B cell (primary cell): ENCODE measurements around the gene TENT4A. TPM values are rescaled to one million over a fixed set of nuclear protein-coding genes. Genes with fewer than 3 reads are reported as not detected.

Experiments
- ATAC-seq: fragments of 200-7000 bp; cut with Tn5 transposase; one replicate; pipeline ENCODE4 v1.10.0; 2021; ENCODE audit warnings: low read depth, mild to moderate bottlenecking, moderate number of reproducible peaks, moderate library complexity
- CTCF ChIA-PET: fragments of 350-600 bp; sonication (Branson Sonifier 250); formaldehyde crosslinking; loops from one replicate; lab custom pipeline; 2021; ENCODE audit warnings: antibody characterized with exemption, inconsistent platforms; lab: Charles Lee
- POLR2A ChIA-PET: fragments of 350-600 bp; sonication (Branson Sonifier 250); formaldehyde crosslinking; loops from one replicate; lab custom pipeline; 2021; ENCODE audit warnings: antibody characterized with exemption; lab: Charles Lee
- DNase-seq: peaks from one replicate; pipeline ENCODE4 v3.0.0; 2013
- H2AFZ ChIP-seq: 2 replicates; pipeline ENCODE4 v1.6.1; 2012; ENCODE audit warnings: mild to moderate bottlenecking, low read depth, low read length; ENCODE audit not compliant: insufficient read depth, poor library complexity, severe bottlenecking
- H3K27ac ChIP-seq, 2 donors: 1 replicate in 1 of 2; 2 replicates in 1 of 2; pipeline ENCODE4 v1.5.1; 2012 to 2013; ENCODE audit warnings: low read length in 2 of 2, mild to moderate bottlenecking in 2 of 2, moderate library complexity in 1 of 2
- H3K27me3 ChIP-seq, 4 experiments: fragments of 200-600 bp in 1 of 4; sonication (generic) in 1 of 4; replicated peaks in 1 of 4; 1 replicate in 2 of 4; 2 replicates in 2 of 4; pipeline versions ENCODE4 v1.6.1 to v1.7.0; 2013 to 2016; ENCODE audit warnings: low read length in 3 of 4, mild to moderate bottlenecking in 2 of 4, mixed read lengths in 1 of 4, moderate library complexity in 1 of 4; ENCODE audit not compliant: insufficient read depth in 4 of 4, control insufficient read depth in 3 of 4; ENCODE audit errors: control extremely low read depth in 1 of 4
- H3K36me3 ChIP-seq, 2 experiments: replicated peaks in 1 of 2; 1 replicate in 1 of 2; 2 replicates in 1 of 2; pipeline versions ENCODE4 v1.6.1 to v1.7.1; 2013; ENCODE audit warnings: low read length in 1 of 2; ENCODE audit not compliant: insufficient read depth in 2 of 2, control insufficient read depth in 1 of 2; ENCODE audit errors: control extremely low read depth in 1 of 2, extremely low read depth in 1 of 2
- H3K4me1 ChIP-seq, 2 donors: fragments of 200-600 bp in 1 of 2; sonication (generic) in 1 of 2; 1 replicate in 1 of 2; 2 replicates in 1 of 2; pipeline versions ENCODE4 v1.5.1 to v1.6.1; 2013 to 2017; ENCODE audit warnings: low read length in 2 of 2; ENCODE audit not compliant: control insufficient read depth in 2 of 2, insufficient read depth in 2 of 2
- H3K4me2 ChIP-seq: replicated peaks from 2 replicates; pipeline ENCODE3; 2012; ENCODE audit warnings: mild to moderate bottlenecking, low read depth, low read length; ENCODE audit not compliant: poor library complexity, severe bottlenecking
- H3K4me3 ChIP-seq, 5 experiments: fragments of 200-600 bp in 1 of 5; sonication (generic) in 1 of 5; 1 replicate in 3 of 5; 2 replicates in 2 of 5; pipeline versions ENCODE4 v1.5.1 to v1.7.0; 2011 to 2016; ENCODE audit warnings: low read length in 4 of 5, mild to moderate bottlenecking in 4 of 5, low read depth in 2 of 5, control low read depth in 1 of 5, moderate library complexity in 1 of 5; ENCODE audit not compliant: insufficient read depth in 1 of 5; ENCODE audit errors: control extremely low read depth in 1 of 5, extremely low read depth in 1 of 5
- H3K79me2 ChIP-seq: fragments of 200-600 bp; sonication (generic); one replicate; pipeline ENCODE4 v1.6.0; 2016; ENCODE audit warnings: low read length; ENCODE audit not compliant: control insufficient read depth, insufficient read depth
- H3K9ac ChIP-seq: fragments of 200-600 bp; sonication (generic); 2 replicates; pipeline ENCODE4 v1.6.1; 2017; ENCODE audit warnings: mild to moderate bottlenecking, low read length, moderate library complexity
- H3K9me3 ChIP-seq, 3 donors: one replicate each; pipeline versions ENCODE4 v1.6.1 to v1.7.1; 2013; ENCODE audit warnings: low read length in 2 of 3; ENCODE audit not compliant: control insufficient read depth in 2 of 3, insufficient read depth in 1 of 3; ENCODE audit errors: control extremely low read depth in 1 of 3
- H4K20me1 ChIP-seq: 2 replicates; pipeline ENCODE4 v1.6.0; 2012; ENCODE audit warnings: mild to moderate bottlenecking, low read length; ENCODE audit not compliant: insufficient read depth, control insufficient read depth, poor library complexity, severe bottlenecking
- H3K27ac Mint-ChIP-seq: one replicate; pipeline ENCODE4 v1.8.0; 2021; ENCODE audit warnings: mixed read lengths
- H3K27me3 Mint-ChIP-seq: one replicate; pipeline ENCODE4 v1.8.0; 2021; ENCODE audit warnings: mixed read lengths
- H3K4me1 Mint-ChIP-seq: one replicate; pipeline ENCODE4 v1.8.0; 2021; ENCODE audit warnings: mixed read lengths
- H3K4me3 Mint-ChIP-seq: one replicate; pipeline ENCODE4 v1.8.0; 2021; ENCODE audit warnings: mixed read lengths
- H3K9me3 Mint-ChIP-seq: one replicate; pipeline ENCODE4 v1.8.0; 2022; ENCODE audit warnings: mixed read lengths; ENCODE audit not compliant: insufficient read depth
- EZH2 ChIP-seq: IDR thresholded peaks from 2 replicates; pipeline ENCODE4 v1.6.1; 2012; ENCODE audit warnings: borderline replicate concordance, low read depth, mild to moderate bottlenecking, moderate library complexity, low read length; ENCODE audit not compliant: insufficient read depth, poor library complexity, severe bottlenecking
- WGBS: methylation state at CpG from one replicate; pipeline ENCODE4 v1.1.5; 2013; ENCODE audit warnings: missing lambda C conversion rate; ENCODE audit not compliant: insufficient coverage; 5-methylcytosine and 5-hydroxymethylcytosine counted together
- intact Hi-C: fragments of 100-400 bp; cut with micrococcal nuclease; formaldehyde crosslinking; loops from one replicate; pipeline ENCODE4 v1.10.0; 2022
- polyA plus RNA-seq: library from polyadenylated mRNA; depleted of rRNA; stranded (reverse); fragments of >200 nt; gene quantifications from 2 replicates; pipeline ENCODE4 v1.2.3, GENCODE V29; 2012
- total RNA-seq, 2 donors: library from RNA; stranded (reverse); fragments of 120-200 nt in 1 of 2; gene quantifications; 1 replicate in 1 of 2; 2 replicates in 1 of 2; pipeline versions ENCODE4 v1.2.3 to v1.2.4, GENCODE V29; 2013 to 2022
- TF ChIP-seq, protein P1 (sequence below): fragments of 200-600 bp; IDR thresholded peaks from one replicate; pipeline ENCODE4 v1.8.0; 2022; ENCODE audit warnings: antibody characterized with exemption, mild to moderate bottlenecking

TENT4A gene
- total and polyA plus RNA-seq, 2 donors (not counting 1 experiment from before 2014, with no cell fraction given) = 18.5 to 63.6 TPM

DNA sequence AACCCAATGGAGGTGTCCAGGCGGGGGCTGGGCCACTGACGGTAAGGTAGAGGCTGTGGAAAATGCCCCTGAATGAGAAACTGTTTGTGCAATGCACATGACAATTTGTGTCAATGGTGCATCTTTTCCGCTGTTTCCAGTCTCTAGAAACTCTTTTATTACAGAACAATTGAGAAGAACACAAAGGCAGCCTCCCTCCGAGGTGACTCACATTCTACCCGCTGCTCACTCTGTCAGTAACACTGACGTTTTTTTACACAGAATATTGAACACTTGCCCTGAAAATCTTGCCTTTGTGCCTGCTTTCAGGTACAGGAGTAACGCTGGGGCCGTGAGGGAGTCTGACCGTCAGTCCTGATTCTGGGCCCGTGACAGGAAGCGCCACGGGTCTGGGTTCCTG is 11.7 kb upstream of the TENT4A start:
- WGBS = 77% methylated on average over 12 of the region's 12 CpGs
- intact Hi-C loops = no loop called here
- no peak overlapping the region for H3K4me3 Mint-ChIP-seq
- POLR2A ChIA-PET = no interaction called here
- H3K4me3 ChIP-seq = no peak overlapping the region
- no peak overlapping the region for H3K27ac Mint-ChIP-seq
- CTCF ChIA-PET = interaction anchor here (1.5 kb wide), 1 partner anchor 44 kb away, joined by 3 read pairs; no protein-coding TSS in a partner anchor
- DNase-seq (no peak), ATAC-seq (no peak)
- TF ChIP-seq, protein P1, sequence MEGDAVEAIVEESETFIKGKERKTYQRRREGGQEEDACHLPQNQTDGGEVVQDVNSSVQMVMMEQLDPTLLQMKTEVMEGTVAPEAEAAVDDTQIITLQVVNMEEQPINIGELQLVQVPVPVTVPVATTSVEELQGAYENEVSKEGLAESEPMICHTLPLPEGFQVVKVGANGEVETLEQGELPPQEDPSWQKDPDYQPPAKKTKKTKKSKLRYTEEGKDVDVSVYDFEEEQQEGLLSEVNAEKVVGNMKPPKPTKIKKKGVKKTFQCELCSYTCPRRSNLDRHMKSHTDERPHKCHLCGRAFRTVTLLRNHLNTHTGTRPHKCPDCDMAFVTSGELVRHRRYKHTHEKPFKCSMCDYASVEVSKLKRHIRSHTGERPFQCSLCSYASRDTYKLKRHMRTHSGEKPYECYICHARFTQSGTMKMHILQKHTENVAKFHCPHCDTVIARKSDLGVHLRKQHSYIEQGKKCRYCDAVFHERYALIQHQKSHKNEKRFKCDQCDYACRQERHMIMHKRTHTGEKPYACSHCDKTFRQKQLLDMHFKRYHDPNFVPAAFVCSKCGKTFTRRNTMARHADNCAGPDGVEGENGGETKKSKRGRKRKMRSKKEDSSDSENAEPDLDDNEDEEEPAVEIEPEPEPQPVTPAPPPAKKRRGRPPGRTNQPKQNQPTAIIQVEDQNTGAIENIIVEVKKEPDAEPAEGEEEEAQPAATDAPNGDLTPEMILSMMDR = no peak
- no peak for TF ChIP-seq EZH2
- no peak overlapping the region for H2AFZ ChIP-seq
- no peaks in the 10 kb centered on the region for H3K36me3 ChIP-seq
- H3K9me3 ChIP-seq = no peaks in the 10 kb centered on the region
- no peaks in the 10 kb centered on the region for H3K9me3 Mint-ChIP-seq
- no peaks in the 10 kb centered on the region for H4K20me1 ChIP-seq
- H3K4me2 ChIP-seq = no peak overlapping the region
- H3K27me3 ChIP-seq = peaks cover 0 to 20% (median 17%) of the 10 kb centered on the region in 4 experiments
- no peak overlapping the region for H3K9ac ChIP-seq
- H3K27me3 Mint-ChIP-seq = peaks cover 24% of the 10 kb centered on the region
- no peak overlapping the region for H3K27ac ChIP-seq
- no peaks in the 10 kb centered on the region for H3K4me1 ChIP-seq
- no peaks in the 10 kb centered on the region for H3K79me2 ChIP-seq
- H3K4me1 Mint-ChIP-seq = peaks cover 2% of the 10 kb centered on the region

DNA sequence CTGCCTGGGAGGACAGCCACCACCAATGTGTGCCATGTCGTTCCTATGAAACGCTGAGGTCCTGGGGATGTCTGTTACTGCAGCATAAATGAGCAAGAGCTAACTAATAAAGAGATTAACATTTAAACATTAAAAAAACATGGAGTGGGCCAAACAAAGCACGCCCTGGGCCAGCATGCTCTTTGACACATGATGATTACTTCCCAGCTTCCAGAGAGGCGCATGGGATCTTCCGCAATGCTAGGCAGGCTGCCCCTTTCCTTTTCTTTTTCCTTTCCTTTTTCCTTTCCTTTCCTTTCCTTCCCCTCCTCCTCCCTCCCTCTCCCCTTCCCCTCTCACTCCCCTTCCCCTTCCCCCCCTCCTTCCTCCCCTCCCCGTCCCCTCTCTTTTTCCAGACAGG is 10.6 kb upstream of the TENT4A start:
- H3K27me3 Mint-ChIP-seq = peaks cover 21% of the 10 kb centered on the region
- no peaks in the 10 kb centered on the region for H3K79me2 ChIP-seq
- intact Hi-C loops = no loop called here
- H3K4me3 Mint-ChIP-seq = no peak overlapping the region
- no peaks in the 10 kb centered on the region for H3K4me1 ChIP-seq
- no peaks in the 10 kb centered on the region for H3K9me3 ChIP-seq
- TF ChIP-seq EZH2 = no peak
- TF ChIP-seq, protein P1 = no peak
- H3K27ac Mint-ChIP-seq = no peak overlapping the region
- ChIA-PET POLR2A (no interaction called here), CTCF (no interaction called here)
- no peak overlapping the region for H3K4me3 ChIP-seq
- peaks cover 0 to 20% (median 14%) of the 10 kb centered on the region in 4 experiments for H3K27me3 ChIP-seq
- H3K4me1 Mint-ChIP-seq = peaks cover 2% of the 10 kb centered on the region
- H3K36me3 ChIP-seq = no peaks in the 10 kb centered on the region
- ATAC-seq (no peak), DNase-seq (no peak)
- no peak overlapping the region for H3K4me2 ChIP-seq
- H2AFZ ChIP-seq = no peak overlapping the region
- H3K9ac ChIP-seq = no peak overlapping the region
- H4K20me1 ChIP-seq = no peaks in the 10 kb centered on the region
- 100% methylated on average over 4 of the region's 6 CpGs for WGBS
- H3K9me3 Mint-ChIP-seq = no peaks in the 10 kb centered on the region
- no peak overlapping the region for H3K27ac ChIP-seq
